Measurements from ENCODE around the gene TSPAN9. TPM values are rescaled to one million over a fixed set of nuclear protein-coding genes. Genes with fewer than 3 reads are reported as not detected.

Gene TSPAN9
- total and polyA plus RNA-seq, 9 of the 15 experiments (the other 6 are each of a cell fraction or from before 2014, with no cell fraction given): 0.23 to 2.1 (median 0.60) TPM; not detected in 2

DNA sequence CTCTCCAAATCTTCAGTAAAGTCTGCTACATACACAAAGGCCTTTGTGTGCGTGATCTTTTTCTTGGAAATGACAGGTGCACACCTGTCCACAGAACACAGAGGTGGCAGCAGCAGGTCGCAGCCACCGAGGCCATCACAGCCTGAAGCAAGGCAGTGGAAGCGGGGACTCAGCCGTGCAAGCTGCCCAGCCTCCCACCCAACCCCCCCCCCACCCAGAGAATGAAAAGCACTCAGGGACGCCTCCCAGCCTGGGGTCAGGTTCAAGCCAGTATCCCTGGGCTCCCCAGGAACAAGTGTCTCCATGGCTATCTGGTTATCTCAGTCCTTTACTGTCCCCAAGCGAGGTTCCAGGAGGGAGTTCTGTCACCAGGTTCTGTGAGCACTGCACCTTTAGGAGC is 31.2 kb upstream of the TSPAN9 start:
- FAIRE-seq: no peak
- intact Hi-C loops (cut with micrococcal nuclease): no loop called here
- H3K36me3 ChIP-seq (ENCODE audit: control insufficient read depth, insufficient read depth, low read length): peaks cover 8% of the 10 kb centered on the region; the same call in 1 of the 3 replicates
- H3K79me2 ChIP-seq (ENCODE audit: control insufficient read depth, insufficient read depth, low read length): no peaks in the 10 kb centered on the region
- no peaks in the 10 kb centered on the region for H3K9me1 ChIP-seq (ENCODE audit: control insufficient read depth, insufficient read depth, low read length)
- H3K9me3 ChIP-seq (replicated peaks; ENCODE audit: control insufficient read depth, insufficient read depth, low read depth, low read length): no peaks in the 10 kb centered on the region
- H3K27ac ChIP-seq (ENCODE audit: extremely low read depth, low read depth, low read length): no peak overlapping the region
- H3K27me3 ChIP-seq (ENCODE audit: control insufficient read depth in 2 of 2, insufficient read depth in 2 of 2, low read length in 2 of 2): peaks cover 2 to 3% of the 10 kb centered on the region in 2 experiments; a peak in 2 of 5 replicates
- no peak overlapping the region for H3K4me2 ChIP-seq (ENCODE audit: insufficient read depth, low read length)
- peak in 2 of 4 experiments; percentile 4 to 5 for DNase-seq (ENCODE audit: extremely low read depth in 1 of 4, low spot score in 3 of 4)
- H3K4me3 ChIP-seq: no peak overlapping the region
- no TSS peak for BruUV-seq (replicated peaks)
- peaks cover 7% of the 10 kb centered on the region; the same call in 1 of the 2 replicates for H4K20me1 ChIP-seq (replicated peaks; ENCODE audit: control insufficient read depth, insufficient read depth, low read length)
- peaks cover 0 to 3% of the 10 kb centered on the region in 2 experiments; a peak in 2 of 5 replicates for H3K4me1 ChIP-seq (replicated peaks in 1 of 2; ENCODE audit: control insufficient read depth in 2 of 2, insufficient read depth in 2 of 2, low read length in 2 of 2)
- H3K9ac ChIP-seq (ENCODE audit: insufficient read depth in 1 of 2, low read depth in 2 of 2, low read length in 2 of 2): no peak overlapping the region
- TF ChIP-seq TAF9B (IDR thresholded peaks at IDR 0.05; ENCODE audit: partially characterized antibody) (no peak), USF1 (CRISPR knock-in tag; IDR thresholded peaks at IDR 0.05) (no peak), BACH1 (tag; IDR thresholded peaks at IDR 0.05) (no peak), PYGO2 (tag; IDR thresholded peaks at IDR 0.05) (no peak), STAG1 (CRISPR knock-in tag; IDR thresholded peaks at IDR 0.05; ENCODE audit: borderline replicate concordance) (no peak), E2F6 (IDR thresholded peaks at IDR 0.05; ENCODE audit: borderline replicate concordance in 1 of 2, extremely low read depth in 1 of 2, insufficient read depth in 1 of 2, insufficient read length in 1 of 2, low read depth in 1 of 2, low read length in 1 of 2, poor library complexity in 1 of 2, severe bottlenecking in 1 of 2) (no peak), HLTF (IDR thresholded peaks at IDR 0.05) (no peak), MYNN (IDR thresholded peaks at IDR 0.05) (no peak), MYNN (CRISPR knock-in tag; IDR thresholded peaks at IDR 0.05) (no peak), NR4A1 (CRISPR knock-in tag; IDR thresholded peaks at IDR 0.05) (no peak), NR4A1 (tag; IDR thresholded peaks at IDR 0.05) (no peak), SPI1 (IDR thresholded peaks at IDR 0.05; ENCODE audit: borderline replicate concordance, low read depth, low read length) (no peak), SNRNP70 (optimal IDR thresholded peaks at IDR 0.05; ENCODE audit: low read depth, low read length) (no peak), TRIM25 (IDR thresholded peaks at IDR 0.05; ENCODE audit: borderline replicate concordance) (no peak), TCF3 (CRISPR knock-in tag; IDR thresholded peaks at IDR 0.05) (no peak)
- CTCF ChIA-PET (ENCODE audit: low intra/inter-chr PET ratio): interaction anchor here (0.6 kb wide), 1 partner anchor 356 kb away, joined by 4 read pairs; no protein-coding TSS in a partner anchor
- POLR2A ChIA-PET: interaction anchor here (0.6 to 0.7 kb wide), 2 partner anchors 8 to 191 kb away, joined by 3 read pairs; no protein-coding TSS in a partner anchor
- 28% methylated on average over 4 of the region's 7 CpGs for WGBS (ENCODE audit: insufficient coverage, low coverage, missing lambda C conversion rate)
- ATAC-seq: no peak
- H2AFZ ChIP-seq (ENCODE audit: low read depth, low read length): no peak overlapping the region
- in situ Hi-C loops (cut with MboI): no loop called here

Data from K562 (cell line).